NOMO-1 treated with DMSO at 0.1 percent for 48 hours (cell line): Measurements from ENCODE around the gene AFG3L2.

ENCODE experiments used
- DNase-seq: peaks from one replicate; lab custom pipeline; 2025; ENCODE audit not compliant: unreplicated experiment; lab: John Stamatoyannopoulos, UW

AFG3L2 gene

GRCh38 chr18:12362473-12363174, 14.4 kb downstream of the AFG3L2 start:
- no peak for DNase-seq

GRCh38 chr18:12361770-12362378, 15.2 kb downstream of the AFG3L2 start:
- no peak for DNase-seq

- DNase-seq: no peak
These were observed 17.5 kb downstream of the AFG3L2 start for GRCh38 chr18:12359515-12359927.

GRCh38 chr18:12352188-12352587, 24.8 kb downstream of the AFG3L2 start:
- no peak for DNase-seq

- no peak for DNase-seq
These were observed 29.1 kb downstream of the AFG3L2 start for GRCh38 chr18:12347895-12348294.

- DNase-seq: no peak
These were observed 30.8 kb downstream of the AFG3L2 start for GRCh38 chr18:12346240-12346565.

GRCh38 chr18:12345491-12346239, 31.4 kb downstream of the AFG3L2 start:
- DNase-seq: no peak

GRCh38 chr18:12342661-12343060, 34.4 kb downstream of the AFG3L2 start:
- DNase-seq: no peak

GRCh38 chr18:12340945-12341660, 35.9 kb downstream of the AFG3L2 start:
- no peak for DNase-seq

- DNase-seq: no peak
These were observed 38.6 kb downstream of the AFG3L2 start for GRCh38 chr18:12338382-12338781.

GRCh38 chr18:12336887-12337286, 40.1 kb downstream of the AFG3L2 start:
- no peak for DNase-seq

GRCh38 chr18:12336171-12336613, 40.8 kb downstream of the AFG3L2 start:
- no peak for DNase-seq

- no peak for DNase-seq
These were observed 41.5 kb downstream of the AFG3L2 start for GRCh38 chr18:12335503-12335902.

- DNase-seq: no peak
These were observed 42.2 kb downstream of the AFG3L2 start for GRCh38 chr18:12334863-12335262.

- no peak for DNase-seq
These were observed 42.6 kb downstream of the AFG3L2 start for GRCh38 chr18:12334366-12334808.

GRCh38 chr18:12333506-12334290, 43.3 kb downstream of the AFG3L2 start:
- DNase-seq: no peak

- DNase-seq: no peak
These were observed 46.3 kb downstream of the AFG3L2 start for GRCh38 chr18:12330766-12331165.

GRCh38 chr18:12329125-12329698, 47.8 kb downstream of the AFG3L2 start:
- no peak for DNase-seq

GRCh38 chr18:12328179-12328823, 48.7 kb downstream of the AFG3L2 start:
- no peak for DNase-seq
